ENCODE results near the gene RIT2. TPM values are rescaled to one million over a fixed set of nuclear protein-coding genes. Genes with fewer than 3 reads are reported as not detected.
A peak's percentile ranks its signal among the peaks of the same experiment; 100 is the strongest.

Gene RIT2
- polyA plus RNA-seq, 4 donors = 0.27 TPM; not detected in 3

DNA sequence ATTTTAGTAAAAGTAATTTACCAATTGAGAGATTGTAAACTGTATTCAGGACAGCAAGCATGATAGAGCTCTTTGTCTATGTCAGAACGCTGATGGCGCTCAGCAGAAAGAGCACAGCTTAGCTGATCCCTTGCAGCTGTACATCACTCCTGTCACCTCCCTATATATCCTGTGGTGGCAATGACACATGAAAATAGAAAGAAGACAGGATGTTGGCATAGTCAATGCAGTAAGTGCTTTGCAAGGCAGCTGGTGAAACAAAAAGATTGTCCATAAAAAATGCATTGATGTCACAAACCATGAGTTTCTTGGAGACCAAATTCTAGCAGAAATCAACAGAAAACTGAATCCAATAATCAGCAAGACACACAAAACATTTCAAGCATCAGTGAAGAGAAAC, 221.5 kb downstream of the RIT2 start:
- DNase-seq (no peak), FAIRE-seq (no peak)
- H3K9me3 ChIP-seq (ENCODE audit: control insufficient read depth in 2 of 2, insufficient read depth in 1 of 2, low read depth in 1 of 2, low read length in 1 of 2) = peaks cover 0 to 2% of the 10 kb centered on the region in 2 donors
- H3K27me3 ChIP-seq (ENCODE audit: control insufficient read depth in 3 of 3, insufficient read depth in 3 of 3, low read length in 3 of 3) = no peaks in the 10 kb centered on the region
- no peak overlapping the region for H3K4me3 ChIP-seq (ENCODE audit: low read depth in 1 of 3, low read length in 3 of 3)
- 87 to 91% (median 89%) methylated on average over 2 of the region's 2 CpGs for WGBS, 3 donors
- H3K4me1 ChIP-seq (ENCODE audit: control insufficient read depth in 3 of 3, insufficient read depth in 2 of 3, low read depth in 1 of 3, low read length in 2 of 3) = no peaks in the 10 kb centered on the region
- H3K36me3 ChIP-seq (ENCODE audit: control insufficient read depth in 3 of 3, insufficient read depth in 2 of 3, low read depth in 1 of 3, low read length in 3 of 3) = no peaks in the 10 kb centered on the region
- H3K27ac ChIP-seq (ENCODE audit: low read depth in 1 of 3, low read length in 2 of 3) = no peak overlapping the region

DNA sequence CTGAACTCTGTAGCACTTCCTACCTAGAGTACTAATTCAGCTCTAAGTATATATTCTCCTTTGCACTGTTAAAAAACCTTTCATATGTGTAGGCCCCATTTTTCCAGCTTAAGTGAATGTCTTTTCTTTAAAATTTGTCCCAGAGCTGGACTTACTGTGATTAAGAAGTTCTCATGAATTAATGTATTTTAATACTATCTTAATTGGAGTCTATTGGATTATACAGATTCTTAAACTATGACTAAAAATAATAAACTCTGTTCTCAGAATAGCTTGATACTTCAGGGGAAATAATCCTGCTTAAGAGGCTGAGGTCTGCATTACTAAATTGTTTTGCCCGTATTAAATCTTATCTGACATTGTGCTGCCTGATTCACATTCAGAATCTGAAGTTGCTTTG, 223.3 kb downstream of the RIT2 start:
- H3K9me3 ChIP-seq (ENCODE audit: control insufficient read depth in 2 of 2, insufficient read depth in 1 of 2, low read depth in 1 of 2, low read length in 1 of 2) = peaks cover 0 to 2% of the 10 kb centered on the region in 2 donors
- FAIRE-seq (no peak), DNase-seq (no peak)
- H3K4me1 ChIP-seq (ENCODE audit: control insufficient read depth in 3 of 3, insufficient read depth in 2 of 3, low read depth in 1 of 3, low read length in 2 of 3) = no peaks in the 10 kb centered on the region
- no peaks in the 10 kb centered on the region for H3K36me3 ChIP-seq (ENCODE audit: control insufficient read depth in 3 of 3, insufficient read depth in 2 of 3, low read depth in 1 of 3, low read length in 3 of 3)
- 38 to 76% (median 41%) methylated on average over 1 of the region's 1 CpG for WGBS, 3 donors
- H3K4me3 ChIP-seq (ENCODE audit: low read depth in 1 of 3, low read length in 3 of 3) = no peak overlapping the region
- no peak overlapping the region for H3K27ac ChIP-seq (ENCODE audit: low read depth in 1 of 3, low read length in 2 of 3)
- H3K27me3 ChIP-seq (ENCODE audit: control insufficient read depth in 3 of 3, insufficient read depth in 3 of 3, low read length in 3 of 3) = no peaks in the 10 kb centered on the region

DNA sequence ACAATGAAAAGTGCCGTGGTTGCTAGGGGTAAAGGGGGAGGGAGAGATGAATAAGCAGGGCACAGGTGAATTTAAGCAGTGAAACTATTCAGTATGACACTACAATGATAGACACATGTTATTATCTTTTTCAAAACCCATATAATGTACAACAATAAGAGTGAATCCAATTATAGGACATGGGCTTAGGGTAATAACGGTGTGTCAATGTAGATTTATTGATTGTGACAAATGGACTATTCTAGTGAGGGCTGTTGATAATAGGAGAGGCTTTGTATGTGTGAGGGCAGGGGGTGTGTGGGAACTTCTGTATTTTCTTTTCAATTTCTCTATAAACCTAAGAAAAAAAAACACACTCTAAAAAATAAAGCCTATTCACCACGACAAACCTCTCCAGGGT, 223.8 kb downstream of the RIT2 start:
- Histone ChIP-seq H3K27ac (ENCODE audit: low read depth in 1 of 3, low read length in 2 of 3) (no peak overlapping the region), H3K9me3 (ENCODE audit: control insufficient read depth in 2 of 2, insufficient read depth in 1 of 2, low read depth in 1 of 2, low read length in 1 of 2) (peaks cover 0 to 2% of the 10 kb centered on the region in 2 donors), H3K27me3 (ENCODE audit: control insufficient read depth in 3 of 3, insufficient read depth in 3 of 3, low read length in 3 of 3) (no peaks in the 10 kb centered on the region), H3K4me3 (ENCODE audit: low read depth in 1 of 3, low read length in 3 of 3) (no peak overlapping the region), H3K4me1 (ENCODE audit: control insufficient read depth in 3 of 3, insufficient read depth in 2 of 3, low read depth in 1 of 3, low read length in 2 of 3) (no peaks in the 10 kb centered on the region), H3K36me3 (ENCODE audit: control insufficient read depth in 3 of 3, insufficient read depth in 2 of 3, low read depth in 1 of 3, low read length in 3 of 3) (no peaks in the 10 kb centered on the region)
- DNase-seq (no peak), FAIRE-seq (no peak)
- WGBS, 3 donors = 54 to 80% (median 55%) methylated on average over 3 of the region's 3 CpGs

DNA sequence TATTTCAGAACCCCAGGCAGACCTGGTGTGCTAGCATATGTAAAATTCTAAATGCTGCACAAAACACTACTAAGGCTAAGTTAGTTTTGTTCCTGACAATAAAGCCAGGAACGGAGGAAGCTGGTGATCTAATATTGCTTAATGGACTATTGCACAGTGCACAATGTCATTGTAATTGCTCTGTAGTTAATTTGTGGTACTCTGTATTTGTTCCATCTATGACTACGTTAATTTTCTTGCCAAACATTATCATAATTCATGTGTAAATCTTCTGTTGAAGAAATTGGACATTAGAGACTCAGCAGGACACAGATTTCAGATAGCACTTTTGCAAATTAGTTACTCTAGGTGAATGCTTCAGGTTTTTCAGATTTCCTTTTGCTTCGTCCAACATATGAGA, 232.3 kb downstream of the RIT2 start:
- no peaks in the 10 kb centered on the region for H3K27me3 ChIP-seq (ENCODE audit: control insufficient read depth in 3 of 3, insufficient read depth in 3 of 3, low read length in 3 of 3)
- no peak for DNase-seq
- WGBS, 3 donors = 51 to 70% (median 63%) methylated on average over 3 of the region's 3 CpGs

DNA sequence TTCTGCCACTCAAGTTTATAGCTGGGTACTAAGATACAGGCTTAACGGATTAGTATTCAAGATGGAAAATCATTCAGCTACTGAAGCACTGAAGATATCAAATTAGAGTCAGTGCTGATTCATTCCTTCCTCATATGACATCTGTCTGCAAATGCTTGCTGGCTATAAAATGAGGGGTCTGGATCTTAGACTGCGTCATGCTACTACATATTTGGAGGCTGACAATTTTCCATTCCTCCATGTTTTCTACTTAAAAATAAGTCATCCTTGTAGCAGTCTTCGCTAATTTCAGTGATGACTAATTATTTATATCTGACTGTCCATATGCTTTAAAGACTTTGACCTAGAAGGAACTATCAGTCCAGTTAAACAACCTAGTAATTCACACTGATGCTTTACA, 233.4 kb downstream of the RIT2 start:
- no peaks in the 10 kb centered on the region for H3K27me3 ChIP-seq (ENCODE audit: control insufficient read depth in 3 of 3, insufficient read depth in 3 of 3, low read length in 3 of 3)
- H3K36me3 ChIP-seq (ENCODE audit: control insufficient read depth in 3 of 3, insufficient read depth in 2 of 3, low read depth in 1 of 3, low read length in 3 of 3) = no peaks in the 10 kb centered on the region
- no peaks in the 10 kb centered on the region for H3K9me3 ChIP-seq (ENCODE audit: control insufficient read depth in 2 of 2, insufficient read depth in 1 of 2, low read depth in 1 of 2, low read length in 1 of 2)
- H3K27ac ChIP-seq (ENCODE audit: low read depth in 1 of 3, low read length in 2 of 3) = no peak overlapping the region
- FAIRE-seq (no peak), DNase-seq (no peak)
- no peaks in the 10 kb centered on the region for H3K4me1 ChIP-seq (ENCODE audit: control insufficient read depth in 3 of 3, insufficient read depth in 2 of 3, low read depth in 1 of 3, low read length in 2 of 3)
- 76 to 89% (median 77%) methylated on average over 3 of the region's 3 CpGs for WGBS, 3 donors
- H3K4me3 ChIP-seq (ENCODE audit: low read depth in 1 of 3, low read length in 3 of 3) = no peak overlapping the region

More for the DNA sequence above, 232.3 kb downstream of the RIT2 start:
- Histone ChIP-seq H3K4me3 (ENCODE audit: low read depth in 1 of 3, low read length in 3 of 3) (no peak overlapping the region), H3K36me3 (ENCODE audit: control insufficient read depth in 3 of 3, insufficient read depth in 2 of 3, low read depth in 1 of 3, low read length in 3 of 3) (no peaks in the 10 kb centered on the region), H3K9me3 (ENCODE audit: control insufficient read depth in 2 of 2, insufficient read depth in 1 of 2, low read depth in 1 of 2, low read length in 1 of 2) (no peaks in the 10 kb centered on the region), H3K4me1 (ENCODE audit: control insufficient read depth in 3 of 3, insufficient read depth in 2 of 3, low read depth in 1 of 3, low read length in 2 of 3) (no peaks in the 10 kb centered on the region), H3K27ac (ENCODE audit: low read depth in 1 of 3, low read length in 2 of 3) (no peak overlapping the region)
- no peak for FAIRE-seq

DNA sequence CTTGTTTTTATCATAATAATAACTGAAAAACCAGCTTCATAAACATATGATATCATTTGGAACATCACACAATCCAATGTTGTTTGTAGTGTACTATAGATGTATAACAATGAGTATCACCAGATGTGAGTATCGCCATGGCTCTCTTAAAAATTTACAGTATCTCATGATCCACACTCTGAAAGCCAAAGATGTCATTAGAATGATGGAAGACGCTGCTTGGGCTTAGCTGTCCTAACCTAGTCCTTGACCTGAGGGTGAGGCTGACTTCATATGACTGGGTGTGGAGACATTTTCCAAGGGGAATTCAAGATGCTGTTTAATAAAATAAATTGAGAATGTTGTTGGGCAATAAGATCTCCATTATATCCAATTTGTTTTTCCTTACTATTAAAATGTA, 242.6 kb downstream of the RIT2 start:
- WGBS, 3 donors = 60 to 77% (median 61%) methylated on average over 2 of the region's 2 CpGs

DNA sequence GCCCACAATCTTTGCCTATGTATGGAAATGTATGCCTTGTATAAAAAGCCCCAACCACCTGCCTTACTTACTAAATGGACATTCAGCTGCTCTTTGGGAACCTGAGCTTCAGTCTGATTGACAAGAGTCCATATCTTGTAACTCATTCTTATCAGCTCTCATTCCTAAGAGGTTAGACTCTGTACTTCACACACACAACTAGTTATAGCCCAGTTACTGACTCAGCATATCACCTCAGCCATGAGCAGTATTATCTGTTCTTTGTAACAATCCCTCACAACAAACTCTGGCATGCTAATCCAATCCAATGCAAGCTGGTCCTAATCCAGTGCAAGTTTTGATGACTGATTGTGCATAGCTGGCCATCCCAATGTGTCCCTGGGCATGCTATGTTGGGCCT, 250.6 kb downstream of the RIT2 start:
- FAIRE-seq (no peak), DNase-seq (peak; percentile 6 to 70)
- Histone ChIP-seq H3K4me1 (ENCODE audit: control insufficient read depth in 3 of 3, insufficient read depth in 2 of 3, low read depth in 1 of 3, low read length in 2 of 3) (peaks cover 0 to 6% (median 0%) of the 10 kb centered on the region in 3 donors), H3K9me3 (ENCODE audit: control insufficient read depth in 2 of 2, insufficient read depth in 1 of 2, low read depth in 1 of 2, low read length in 1 of 2) (no peaks in the 10 kb centered on the region), H3K36me3 (ENCODE audit: control insufficient read depth in 3 of 3, insufficient read depth in 2 of 3, low read depth in 1 of 3, low read length in 3 of 3) (no peaks in the 10 kb centered on the region), H3K27me3 (ENCODE audit: control insufficient read depth in 3 of 3, insufficient read depth in 3 of 3, low read length in 3 of 3) (no peaks in the 10 kb centered on the region), H3K4me3 (ENCODE audit: low read depth in 1 of 3, low read length in 3 of 3) (no peak overlapping the region), H3K27ac (ENCODE audit: low read depth in 1 of 3, low read length in 2 of 3) (peak overlapping the region in 1 of 3 donors; percentile 59)

More for the DNA sequence above, 242.6 kb downstream of the RIT2 start:
- no peak overlapping the region for H3K27ac ChIP-seq (ENCODE audit: low read depth in 1 of 3, low read length in 2 of 3)
- H3K9me3 ChIP-seq (ENCODE audit: control insufficient read depth in 2 of 2, insufficient read depth in 1 of 2, low read depth in 1 of 2, low read length in 1 of 2) = no peaks in the 10 kb centered on the region
- no peaks in the 10 kb centered on the region for H3K36me3 ChIP-seq (ENCODE audit: control insufficient read depth in 3 of 3, insufficient read depth in 2 of 3, low read depth in 1 of 3, low read length in 3 of 3)
- DNase-seq (no peak), FAIRE-seq (no peak)
- no peaks in the 10 kb centered on the region for H3K4me1 ChIP-seq (ENCODE audit: control insufficient read depth in 3 of 3, insufficient read depth in 2 of 3, low read depth in 1 of 3, low read length in 2 of 3)
- no peaks in the 10 kb centered on the region for H3K27me3 ChIP-seq (ENCODE audit: control insufficient read depth in 3 of 3, insufficient read depth in 3 of 3, low read length in 3 of 3)
- no peak overlapping the region for H3K4me3 ChIP-seq (ENCODE audit: low read depth in 1 of 3, low read length in 3 of 3)

DNA sequence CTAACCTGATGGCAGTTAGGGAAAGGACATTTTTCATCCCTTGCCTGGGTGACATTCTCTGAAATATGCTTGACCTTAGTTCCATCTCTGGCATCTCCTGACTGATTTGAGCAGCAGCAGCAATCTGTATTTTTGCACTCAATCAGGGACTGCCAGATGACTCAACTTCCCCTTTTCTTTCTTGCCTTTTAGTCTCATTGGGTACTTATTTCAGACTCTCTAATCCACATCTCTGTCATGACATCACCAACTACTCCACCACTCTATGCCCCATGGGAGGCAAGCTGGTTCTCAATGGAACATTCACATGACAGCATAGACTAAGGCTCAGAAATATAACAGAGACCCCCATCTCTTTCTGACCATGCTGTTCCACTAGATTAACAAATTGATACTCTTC, 254.2 kb downstream of the RIT2 start:
- no peak overlapping the region for H3K27ac ChIP-seq (ENCODE audit: low read depth in 1 of 3, low read length in 2 of 3)
- no peaks in the 10 kb centered on the region for H3K9me3 ChIP-seq (ENCODE audit: control insufficient read depth in 2 of 2, insufficient read depth in 1 of 2, low read depth in 1 of 2, low read length in 1 of 2)
- peaks cover 0 to 6% (median 0%) of the 10 kb centered on the region in 3 donors for H3K4me1 ChIP-seq (ENCODE audit: control insufficient read depth in 3 of 3, insufficient read depth in 2 of 3, low read depth in 1 of 3, low read length in 2 of 3)
- DNase-seq = no peak
- no peak for FAIRE-seq
- no peaks in the 10 kb centered on the region for H3K36me3 ChIP-seq (ENCODE audit: control insufficient read depth in 3 of 3, insufficient read depth in 2 of 3, low read depth in 1 of 3, low read length in 3 of 3)
- no peak overlapping the region for H3K4me3 ChIP-seq (ENCODE audit: low read depth in 1 of 3, low read length in 3 of 3)
- no peaks in the 10 kb centered on the region for H3K27me3 ChIP-seq (ENCODE audit: control insufficient read depth in 3 of 3, insufficient read depth in 3 of 3, low read length in 3 of 3)

DNA sequence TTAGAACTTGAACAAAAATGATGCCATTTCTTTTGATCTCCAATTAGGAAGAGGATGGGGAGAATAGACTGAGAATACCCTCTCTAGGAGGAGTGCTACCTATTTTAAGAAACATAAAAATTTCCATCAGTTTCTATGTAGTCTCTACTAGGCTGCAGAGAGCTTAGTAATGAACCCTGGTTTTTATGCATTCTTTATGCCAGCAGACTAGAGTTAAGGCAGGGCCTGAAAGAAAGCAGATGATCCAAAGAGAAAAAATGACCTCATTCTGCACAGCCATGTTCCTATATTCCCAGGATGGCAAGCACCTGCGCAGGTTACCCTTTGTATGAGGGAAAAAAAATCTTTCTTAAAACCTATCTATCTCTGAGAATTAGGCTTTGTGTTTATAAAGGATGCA, 254.9 kb downstream of the RIT2 start:
- no peak for FAIRE-seq
- H3K4me1 ChIP-seq (ENCODE audit: control insufficient read depth in 3 of 3, insufficient read depth in 2 of 3, low read depth in 1 of 3, low read length in 2 of 3) = peaks cover 0 to 6% (median 0%) of the 10 kb centered on the region in 3 donors
- DNase-seq = no peak
- no peaks in the 10 kb centered on the region for H3K36me3 ChIP-seq (ENCODE audit: control insufficient read depth in 3 of 3, insufficient read depth in 2 of 3, low read depth in 1 of 3, low read length in 3 of 3)
- H3K4me3 ChIP-seq (ENCODE audit: low read depth in 1 of 3, low read length in 3 of 3) = no peak overlapping the region
- H3K27me3 ChIP-seq (ENCODE audit: control insufficient read depth in 3 of 3, insufficient read depth in 3 of 3, low read length in 3 of 3) = no peaks in the 10 kb centered on the region
- H3K9me3 ChIP-seq (ENCODE audit: control insufficient read depth in 2 of 2, insufficient read depth in 1 of 2, low read depth in 1 of 2, low read length in 1 of 2) = no peaks in the 10 kb centered on the region
- 81 to 89% (median 87%) methylated on average over 1 of the region's 1 CpG for WGBS, 3 donors
- H3K27ac ChIP-seq (ENCODE audit: low read depth in 1 of 3, low read length in 2 of 3) = no peak overlapping the region
